Osteocyte (in vitro differentiated cells): ENCODE measurements around the gene MX2. TPM values are rescaled to one million over a fixed set of nuclear protein-coding genes. Genes with fewer than 3 reads are reported as not detected.

Source experiments
- DNase-seq: peaks from one replicate; pipeline ENCODE4 v3.0.0; 2021; ENCODE audit warnings: mixed read lengths; ENCODE audit not compliant: unreplicated experiment; ENCODE audit errors: extremely low spot score
- H3K27ac Mint-ChIP-seq: one replicate; pipeline ENCODE4 v1.8.0; 2021; ENCODE audit warnings: mild to moderate bottlenecking, mixed read lengths; ENCODE audit not compliant: unreplicated experiment
- H3K27me3 Mint-ChIP-seq: one replicate; pipeline ENCODE4 v1.8.0; 2021; ENCODE audit warnings: mixed read lengths; ENCODE audit not compliant: unreplicated experiment
- H3K36me3 Mint-ChIP-seq: one replicate; pipeline ENCODE4 v1.8.0; 2021; ENCODE audit warnings: mixed read lengths; ENCODE audit not compliant: unreplicated experiment
- H3K4me1 Mint-ChIP-seq: one replicate; pipeline ENCODE4 v1.8.0; 2021; ENCODE audit warnings: mixed read lengths; ENCODE audit not compliant: unreplicated experiment
- H3K4me3 Mint-ChIP-seq: one replicate; pipeline ENCODE4 v1.8.0; 2021; ENCODE audit warnings: mild to moderate bottlenecking, moderate library complexity, mixed read lengths; ENCODE audit not compliant: unreplicated experiment
- H3K9me3 Mint-ChIP-seq: one replicate; pipeline ENCODE4 v1.8.0; 2021; ENCODE audit warnings: mixed read lengths; ENCODE audit not compliant: unreplicated experiment
- total RNA-seq: library from RNA; stranded (reverse); gene quantifications from 2 replicates; pipeline ENCODE4 v1.2.1, GENCODE V29; 2021
- TF ChIP-seq, protein P1 (sequence below): fragments of 200-600 bp; sonication (generic); IDR thresholded peaks from 2 replicates; pipeline ENCODE4 v1.5.0; 2021; ENCODE audit warnings: antibody characterized with exemption, mild to moderate bottlenecking, moderate library complexity

Gene MX2
- total RNA-seq, 1 donor from 2014 or later = not detected

DNA sequence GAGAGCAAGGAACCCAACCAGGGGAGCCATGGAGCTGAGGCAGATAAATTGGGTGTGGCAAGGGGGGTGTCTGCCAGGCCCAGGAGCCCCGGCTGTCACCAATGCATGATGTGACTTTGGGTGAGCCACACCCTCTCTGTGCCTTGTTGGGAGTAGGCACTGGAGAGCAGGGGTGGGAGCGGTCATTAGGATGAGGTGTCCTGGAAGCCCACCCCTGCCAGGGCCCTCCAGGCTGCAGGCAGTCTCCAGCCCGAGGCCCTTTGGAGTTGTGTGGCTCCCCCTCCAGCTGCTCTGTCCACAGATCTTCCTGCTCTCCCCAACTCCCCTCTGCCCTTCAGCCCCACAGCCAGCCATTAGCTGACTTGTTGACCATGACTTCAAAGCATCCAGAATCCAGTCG, 11.4 kb downstream of the MX2 start:
- H3K27ac Mint-ChIP-seq = no peak overlapping the region
- H3K9me3 Mint-ChIP-seq = no peaks in the 10 kb centered on the region
- no peak for DNase-seq
- TF ChIP-seq, protein P1, sequence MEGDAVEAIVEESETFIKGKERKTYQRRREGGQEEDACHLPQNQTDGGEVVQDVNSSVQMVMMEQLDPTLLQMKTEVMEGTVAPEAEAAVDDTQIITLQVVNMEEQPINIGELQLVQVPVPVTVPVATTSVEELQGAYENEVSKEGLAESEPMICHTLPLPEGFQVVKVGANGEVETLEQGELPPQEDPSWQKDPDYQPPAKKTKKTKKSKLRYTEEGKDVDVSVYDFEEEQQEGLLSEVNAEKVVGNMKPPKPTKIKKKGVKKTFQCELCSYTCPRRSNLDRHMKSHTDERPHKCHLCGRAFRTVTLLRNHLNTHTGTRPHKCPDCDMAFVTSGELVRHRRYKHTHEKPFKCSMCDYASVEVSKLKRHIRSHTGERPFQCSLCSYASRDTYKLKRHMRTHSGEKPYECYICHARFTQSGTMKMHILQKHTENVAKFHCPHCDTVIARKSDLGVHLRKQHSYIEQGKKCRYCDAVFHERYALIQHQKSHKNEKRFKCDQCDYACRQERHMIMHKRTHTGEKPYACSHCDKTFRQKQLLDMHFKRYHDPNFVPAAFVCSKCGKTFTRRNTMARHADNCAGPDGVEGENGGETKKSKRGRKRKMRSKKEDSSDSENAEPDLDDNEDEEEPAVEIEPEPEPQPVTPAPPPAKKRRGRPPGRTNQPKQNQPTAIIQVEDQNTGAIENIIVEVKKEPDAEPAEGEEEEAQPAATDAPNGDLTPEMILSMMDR = no peak
- H3K27me3 Mint-ChIP-seq = peaks cover 3% of the 10 kb centered on the region
- no peaks in the 10 kb centered on the region for H3K4me1 Mint-ChIP-seq
- no peak overlapping the region for H3K4me3 Mint-ChIP-seq
- H3K36me3 Mint-ChIP-seq = no peaks in the 10 kb centered on the region

DNA sequence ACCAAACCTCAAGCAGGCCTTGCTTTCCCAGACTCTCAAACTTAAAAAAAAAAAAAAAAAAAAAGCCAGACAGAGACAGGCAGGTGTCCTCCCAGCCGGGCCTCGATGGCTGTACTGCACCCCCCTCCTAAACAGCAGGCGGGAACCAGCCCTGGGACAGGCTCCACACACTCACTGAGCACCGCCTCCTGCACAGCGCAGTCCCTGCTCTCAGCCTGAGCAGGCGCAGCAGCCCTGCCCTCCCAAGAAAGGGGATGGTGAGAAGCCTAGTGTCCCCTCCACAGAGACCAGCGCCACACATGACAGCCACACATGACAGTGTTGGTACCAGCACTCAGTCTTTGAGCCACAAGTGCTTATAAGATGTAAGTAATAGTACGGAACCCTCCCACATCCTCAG, 11.9 kb downstream of the MX2 start:
- DNase-seq = no peak
- H3K36me3 Mint-ChIP-seq = no peaks in the 10 kb centered on the region
- TF ChIP-seq, protein P1 = no peak
- peaks cover 3% of the 10 kb centered on the region for H3K27me3 Mint-ChIP-seq
- H3K9me3 Mint-ChIP-seq = no peaks in the 10 kb centered on the region
- no peaks in the 10 kb centered on the region for H3K4me1 Mint-ChIP-seq
- H3K27ac Mint-ChIP-seq = no peak overlapping the region
- no peak overlapping the region for H3K4me3 Mint-ChIP-seq

DNA sequence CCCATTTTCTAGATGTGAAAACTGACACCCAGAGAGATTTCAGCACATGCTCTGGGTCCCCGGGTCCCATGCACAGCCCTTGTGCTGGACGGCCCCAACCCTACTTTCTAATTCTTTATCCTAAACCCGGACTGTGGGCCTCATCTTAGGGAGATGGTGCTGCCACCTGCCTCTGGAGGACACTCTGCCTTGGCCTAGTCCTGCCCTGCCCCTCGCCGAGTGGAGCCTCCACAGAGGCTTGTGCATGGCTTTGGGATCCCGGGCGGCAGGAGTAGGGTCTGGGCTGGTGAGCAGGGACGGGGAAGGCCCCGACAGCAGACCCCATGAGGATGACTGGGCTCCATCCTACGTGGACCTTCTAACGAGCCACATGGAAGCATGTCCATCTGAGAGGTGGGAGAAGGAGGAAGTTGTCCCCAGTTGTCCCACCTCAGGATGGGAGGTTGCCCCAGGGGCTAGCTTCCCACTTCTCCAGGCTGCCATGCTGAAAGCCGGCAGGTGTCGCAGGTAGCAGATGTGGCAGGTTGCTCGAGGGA, 12.4 kb downstream of the MX2 start:
- Mint-ChIP-seq H3K4me1 (no peaks in the 10 kb centered on the region), H3K27me3 (peaks cover 3% of the 10 kb centered on the region), H3K27ac (no peak overlapping the region), H3K4me3 (no peak overlapping the region), H3K36me3 (no peaks in the 10 kb centered on the region), H3K9me3 (no peaks in the 10 kb centered on the region)
- TF ChIP-seq, protein P1 = no peak
- no peak for DNase-seq

DNA sequence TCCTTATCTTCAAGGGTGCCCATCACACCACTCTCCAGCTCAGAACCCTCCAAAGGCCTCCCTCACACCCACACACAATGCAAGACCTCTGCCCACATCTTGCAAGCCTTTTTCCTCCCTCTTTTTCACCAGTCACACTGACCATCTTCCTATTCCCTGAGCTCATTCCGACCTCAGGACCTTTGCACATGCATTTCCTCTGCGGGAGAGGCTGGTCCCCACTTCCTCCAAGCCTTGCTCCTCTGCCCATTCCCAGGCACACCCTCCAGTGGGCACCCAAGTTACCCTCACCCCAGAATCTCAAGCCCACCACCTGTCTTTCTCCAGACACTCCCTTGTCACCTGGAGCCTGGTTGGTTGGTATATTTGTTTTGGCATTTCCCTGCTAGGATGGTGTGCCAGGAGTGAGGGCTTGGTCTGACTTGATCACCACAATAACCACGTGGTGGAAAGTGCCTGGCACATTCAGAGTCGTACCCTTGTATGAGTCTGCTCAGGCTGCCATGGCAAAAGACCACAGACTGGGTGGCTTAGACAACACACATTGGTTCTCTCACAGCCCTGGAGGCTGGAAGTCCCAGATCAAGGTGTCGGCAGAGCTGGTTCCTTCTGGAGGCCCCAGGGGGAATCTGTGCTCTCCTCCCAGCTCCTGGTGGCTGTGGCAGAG, 13.2 kb downstream of the MX2 start:
- no peak for DNase-seq
- Mint-ChIP-seq H3K4me1 (no peaks in the 10 kb centered on the region), H3K4me3 (no peak overlapping the region), H3K27ac (no peak overlapping the region), H3K9me3 (no peaks in the 10 kb centered on the region), H3K36me3 (no peaks in the 10 kb centered on the region), H3K27me3 (peaks cover 3% of the 10 kb centered on the region)
- TF ChIP-seq, protein P1 = no peak

DNA sequence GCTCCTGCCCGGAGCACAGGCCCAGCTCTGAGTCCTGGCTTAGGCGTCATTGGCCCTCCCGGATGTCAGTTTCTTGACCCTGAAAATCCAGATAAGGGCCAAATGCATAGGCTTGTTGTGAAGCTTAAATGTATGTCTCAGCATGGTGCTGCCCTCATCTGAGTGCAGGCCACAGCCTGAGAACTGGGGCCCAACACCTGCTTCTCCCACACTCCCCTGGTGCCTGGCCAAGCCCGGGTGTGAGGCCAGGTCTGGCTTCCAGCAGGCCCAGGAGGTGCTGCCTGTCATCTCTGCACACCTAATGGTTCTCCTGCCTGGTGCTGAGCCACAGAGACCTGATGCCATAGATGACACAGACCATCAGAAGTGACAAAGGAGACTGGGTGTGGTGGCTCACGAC, 14.0 kb downstream of the MX2 start:
- no peaks in the 10 kb centered on the region for H3K36me3 Mint-ChIP-seq
- no peaks in the 10 kb centered on the region for H3K9me3 Mint-ChIP-seq
- TF ChIP-seq, protein P1 = no peak
- no peak overlapping the region for H3K4me3 Mint-ChIP-seq
- H3K27ac Mint-ChIP-seq = no peak overlapping the region
- no peaks in the 10 kb centered on the region for H3K4me1 Mint-ChIP-seq
- peaks cover under 1% of the 10 kb centered on the region for H3K27me3 Mint-ChIP-seq
- DNase-seq = no peak
